Testis (tissue), 3 donors: ENCODE results near the gene FGFR2. TPM values are rescaled to one million over a fixed set of nuclear protein-coding genes. Genes with fewer than 3 reads are reported as not detected.
A peak's percentile ranks its signal among the peaks of the same experiment; 100 is the strongest.

Source experiments
- DNase-seq: peaks from one replicate; pipeline ENCODE4 v3.0.0-alpha.2; 2019
- H3K27ac ChIP-seq, 2 donors: fragments of 200-600 bp; sonication (generic); one replicate each; pipeline ENCODE4 v1.5.1; 2019
- H3K27me3 ChIP-seq: fragments of 200-600 bp; sonication (generic); one replicate; pipeline ENCODE4 v1.5.1; 2019
- H3K36me3 ChIP-seq: fragments of 200-600 bp; sonication (generic); one replicate; pipeline ENCODE4 v1.5.1; 2017; ENCODE audit warnings: low read depth; ENCODE audit errors: missing control alignments
- H3K4me1 ChIP-seq: fragments of 200-600 bp; sonication (generic); one replicate; pipeline ENCODE4 v1.5.1; 2019
- H3K4me3 ChIP-seq, 2 donors: fragments of 200-600 bp; sonication (generic); one replicate each; pipeline ENCODE4 v1.5.1; 2017 to 2019
- H3K9me3 ChIP-seq: fragments of 200-600 bp; sonication (generic); one replicate; pipeline ENCODE4 v1.5.1; 2017
- POLR2A ChIP-seq: fragments of 450-650 bp; IDR thresholded peaks from one replicate; pipeline ENCODE4 v1.6.1; 2017; ENCODE audit warnings: antibody characterized with exemption, mild to moderate bottlenecking, moderate library complexity
- WGBS, 2 donors: methylation state at CpG; one replicate each; pipeline ENCODE4 v1.1.5; 2018; 5-methylcytosine and 5-hydroxymethylcytosine counted together
- intact Hi-C: fragments of 100-400 bp; cut with DNase I; formaldehyde crosslinking; loops from one replicate; pipeline ENCODE4 v1.15.1; 2023; ENCODE audit warnings: low total_unique reads
- polyA plus RNA-seq: library from polyadenylated mRNA; stranded (reverse); fragments of 350-450 nt; fragmentation: Illumina TruSeq; extraction: RNeasy Lipid Tissue Mini Kit (QIAGEN cat#74804); gene quantifications from one replicate; pipeline ENCODE4 v1.2.3, GENCODE V29; 2014; ENCODE audit warnings: low read depth, low replicate concordance; ENCODE audit not compliant: insufficient read depth
- total RNA-seq, 2 donors: library from RNA; depleted of rRNA; stranded (reverse); fragments of >200 nt; gene quantifications; one replicate each; pipeline ENCODE4 v1.2.3, GENCODE V29; 2016
- TF ChIP-seq, protein P1 (sequence below), 3 experiments: fragments of 450-650 bp in 2 of 3; fragments of 200-600 bp in 1 of 3; sonication (generic) in 1 of 3; IDR thresholded peaks; one replicate each; pipeline ENCODE4 v1.5.1; 2016 to 2019; ENCODE audit warnings: antibody characterized with exemption in 3 of 3, mild to moderate bottlenecking in 2 of 3, moderate library complexity in 1 of 3

FGFR2 gene
- total and polyA plus RNA-seq, 3 donors from 2014 or later = 23.2 to 28.9 (median 23.4) TPM

GRCh38 chr10:121616291-121616690 is 18.0 kb upstream of the FGFR2 start:
- no peak for TF ChIP-seq POLR2A
- TF ChIP-seq, protein P1, sequence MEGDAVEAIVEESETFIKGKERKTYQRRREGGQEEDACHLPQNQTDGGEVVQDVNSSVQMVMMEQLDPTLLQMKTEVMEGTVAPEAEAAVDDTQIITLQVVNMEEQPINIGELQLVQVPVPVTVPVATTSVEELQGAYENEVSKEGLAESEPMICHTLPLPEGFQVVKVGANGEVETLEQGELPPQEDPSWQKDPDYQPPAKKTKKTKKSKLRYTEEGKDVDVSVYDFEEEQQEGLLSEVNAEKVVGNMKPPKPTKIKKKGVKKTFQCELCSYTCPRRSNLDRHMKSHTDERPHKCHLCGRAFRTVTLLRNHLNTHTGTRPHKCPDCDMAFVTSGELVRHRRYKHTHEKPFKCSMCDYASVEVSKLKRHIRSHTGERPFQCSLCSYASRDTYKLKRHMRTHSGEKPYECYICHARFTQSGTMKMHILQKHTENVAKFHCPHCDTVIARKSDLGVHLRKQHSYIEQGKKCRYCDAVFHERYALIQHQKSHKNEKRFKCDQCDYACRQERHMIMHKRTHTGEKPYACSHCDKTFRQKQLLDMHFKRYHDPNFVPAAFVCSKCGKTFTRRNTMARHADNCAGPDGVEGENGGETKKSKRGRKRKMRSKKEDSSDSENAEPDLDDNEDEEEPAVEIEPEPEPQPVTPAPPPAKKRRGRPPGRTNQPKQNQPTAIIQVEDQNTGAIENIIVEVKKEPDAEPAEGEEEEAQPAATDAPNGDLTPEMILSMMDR (IDR thresholded peaks at IDR 0.05) = no peak
- WGBS, 2 donors = 78 to 91% methylated on average over 8 to 11 of the region's 11 CpGs

GRCh38 chr10:121615836-121616235 is 17.6 kb upstream of the FGFR2 start:
- no peak overlapping the region for H3K27ac ChIP-seq
- H3K9me3 ChIP-seq = no peaks in the 10 kb centered on the region
- WGBS, 2 donors = 83 to 90% methylated on average over 6 to 7 of the region's 7 CpGs
- H3K4me1 ChIP-seq = no peaks in the 10 kb centered on the region
- DNase-seq = no peak
- H3K27me3 ChIP-seq = no peaks in the 10 kb centered on the region
- intact Hi-C loops = no loop called here
- H3K36me3 ChIP-seq = no peaks in the 10 kb centered on the region
- TF ChIP-seq, protein P1 (IDR thresholded peaks at IDR 0.05) = no peak
- no peak for TF ChIP-seq POLR2A
- no peak overlapping the region for H3K4me3 ChIP-seq

More at GRCh38 chr10:121616291-121616690, 18.0 kb upstream of the FGFR2 start:
- Histone ChIP-seq H3K27ac (no peak overlapping the region), H3K27me3 (no peaks in the 10 kb centered on the region), H3K36me3 (no peaks in the 10 kb centered on the region), H3K4me1 (no peaks in the 10 kb centered on the region), H3K9me3 (no peaks in the 10 kb centered on the region), H3K4me3 (no peak overlapping the region)
- DNase-seq = no peak
- intact Hi-C loops = no loop called here

DNA sequence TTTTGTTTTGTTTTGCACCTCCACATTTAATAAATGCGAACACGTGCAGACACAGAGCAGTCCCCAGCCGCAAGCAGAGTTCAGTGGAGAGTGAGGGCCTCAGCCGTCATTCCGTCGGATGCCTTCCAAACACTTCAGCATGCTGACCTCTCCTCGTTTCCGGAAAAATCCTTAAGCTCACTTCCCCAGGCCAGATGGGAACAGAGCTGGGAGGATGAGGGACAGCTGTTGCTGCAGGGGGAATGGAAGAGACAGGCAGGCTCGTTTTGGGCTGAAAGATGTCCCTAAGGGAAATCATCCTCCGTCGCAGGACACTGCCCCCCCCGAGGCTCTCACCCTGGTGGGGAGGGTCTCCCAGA is 17.2 kb upstream of the FGFR2 start:
- intact Hi-C loops = no loop called here
- H3K36me3 ChIP-seq = no peaks in the 10 kb centered on the region
- no peaks in the 10 kb centered on the region for H3K9me3 ChIP-seq
- H3K27me3 ChIP-seq = no peaks in the 10 kb centered on the region
- H3K4me1 ChIP-seq = no peaks in the 10 kb centered on the region
- DNase-seq = peak; percentile 47
- TF ChIP-seq, protein P1 (IDR thresholded peaks at IDR 0.05) = no peak
- no peak for TF ChIP-seq POLR2A
- no peak overlapping the region for H3K27ac ChIP-seq
- no peak overlapping the region for H3K4me3 ChIP-seq
- whole genome bisulfite sequencing, 2 donors = 59 to 60% methylated on average over 12 of the region's 12 CpGs

DNA sequence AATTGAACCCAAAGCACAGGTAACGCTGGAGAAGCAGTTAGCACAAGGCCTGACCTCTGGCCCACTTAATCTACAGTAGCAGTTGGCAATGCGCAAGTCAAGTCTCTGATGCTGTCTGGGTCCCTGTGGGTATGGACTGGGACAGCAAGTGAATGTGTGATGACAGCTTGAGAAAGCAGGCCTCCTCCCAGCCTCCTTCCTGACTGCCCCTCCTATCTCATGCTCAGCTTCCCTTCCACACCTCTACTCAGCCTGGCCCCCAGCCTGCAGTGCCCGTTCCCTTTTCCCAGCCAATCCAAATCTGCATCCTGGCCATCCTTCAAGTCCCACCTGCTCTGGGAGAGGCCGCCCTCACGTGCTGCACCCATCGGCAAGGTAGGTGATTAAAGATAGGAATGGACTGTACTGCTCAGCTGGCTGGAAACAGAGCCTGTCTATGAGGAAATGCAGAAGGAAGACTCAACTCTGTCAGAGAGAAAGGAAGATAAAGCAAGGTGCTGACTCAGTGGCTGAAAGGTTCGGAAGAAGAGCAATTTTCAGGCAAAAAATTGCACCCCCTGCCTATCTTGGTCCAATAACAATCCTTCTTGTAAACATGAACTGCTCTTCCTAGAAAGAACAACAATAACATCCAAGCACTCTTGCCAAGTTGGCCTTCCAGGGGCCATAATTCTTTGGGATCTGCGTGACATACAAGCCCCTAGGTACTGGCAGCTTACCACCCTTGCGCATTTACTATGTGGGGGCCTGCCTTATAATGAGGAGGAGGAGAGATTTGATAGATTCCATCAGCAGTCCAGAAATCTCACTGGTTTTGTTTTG is 16.6 kb upstream of the FGFR2 start:
- Histone ChIP-seq H3K36me3 (no peaks in the 10 kb centered on the region), H3K9me3 (no peaks in the 10 kb centered on the region), H3K4me1 (no peaks in the 10 kb centered on the region), H3K4me3 (no peak overlapping the region), H3K27ac (no peak overlapping the region), H3K27me3 (no peaks in the 10 kb centered on the region)
- TF ChIP-seq, protein P1 (IDR thresholded peaks at IDR 0.05) = no peak
- no peak for TF ChIP-seq POLR2A
- intact Hi-C loops = no loop called here
- WGBS, 2 donors = 77 to 79% methylated on average over 9 of the region's 9 CpGs
- DNase-seq = no peak

DNA sequence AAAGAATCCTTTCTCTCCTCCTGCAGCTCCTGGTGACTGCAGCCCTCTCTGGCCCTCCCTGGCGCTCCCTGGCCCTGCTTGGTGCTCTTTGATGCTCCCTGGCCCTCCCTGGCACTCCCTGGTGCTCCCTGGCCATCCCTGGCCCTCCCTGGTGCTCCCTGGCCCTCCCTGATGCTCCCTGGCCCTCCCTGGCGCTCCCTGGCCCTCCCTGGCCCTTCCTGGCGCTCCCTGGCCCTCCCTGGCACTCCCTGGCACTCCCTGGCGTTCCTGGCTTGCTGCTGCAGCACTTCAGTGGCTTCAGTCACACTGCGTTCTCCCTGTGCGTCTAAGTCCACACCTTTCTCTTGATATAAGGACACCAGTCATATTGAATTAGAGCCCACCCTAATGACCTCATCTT is 15.2 kb upstream of the FGFR2 start:
- H3K27me3 ChIP-seq = no peaks in the 10 kb centered on the region
- H3K36me3 ChIP-seq = no peaks in the 10 kb centered on the region
- intact Hi-C loops = no loop called here
- H3K4me3 ChIP-seq = no peak overlapping the region
- peaks cover 2% of the 10 kb centered on the region for H3K4me1 ChIP-seq
- no peak overlapping the region for H3K27ac ChIP-seq
- H3K9me3 ChIP-seq = no peaks in the 10 kb centered on the region
- 90 to 92% methylated on average over 6 of the region's 6 CpGs for WGBS, 2 donors
- TF ChIP-seq POLR2A = no peak
- TF ChIP-seq, protein P1 (IDR thresholded peaks at IDR 0.05) = no peak
- DNase-seq = no peak
